Kidney (tissue), 22 donors: ENCODE measurements around the gene SNED1. TPM values are rescaled to one million over a fixed set of nuclear protein-coding genes. Genes with fewer than 3 reads are reported as not detected.

Source experiments
- DNase-seq, 5 donors: peaks; one replicate each; pipeline ENCODE4 v3.0.0-alpha.2; 2013 to 2020
- FAIRE-seq: peaks from 2 replicates; lab custom pipeline; 2012; peaks lifted over from hg19 to GRCh38; lab: Jason Lieb, UNC
- H3K27ac ChIP-seq, 2 donors: one replicate each; pipeline ENCODE4 v1.7.0; 2013; ENCODE audit warnings: low read depth in 2 of 2, low read length in 2 of 2, inconsistent platforms in 1 of 2
- H3K27me3 ChIP-seq: one replicate; pipeline ENCODE4 v1.7.1; 2013; ENCODE audit warnings: low read length, inconsistent platforms; ENCODE audit not compliant: control insufficient read depth, insufficient read depth
- H3K36me3 ChIP-seq, 3 donors: one replicate each; pipeline versions ENCODE4 v1.7.0 to v1.7.1; 2013; ENCODE audit warnings: low read length in 3 of 3, control low read depth in 1 of 3, inconsistent platforms in 1 of 3; ENCODE audit not compliant: insufficient read depth in 3 of 3, control insufficient read depth in 2 of 3
- H3K4me1 ChIP-seq, 3 donors: one replicate each; pipeline versions ENCODE4 v1.7.0 to v1.7.1; 2013; ENCODE audit warnings: low read length in 3 of 3, inconsistent platforms in 1 of 3, low read depth in 1 of 3; ENCODE audit not compliant: control insufficient read depth in 2 of 3, insufficient read depth in 2 of 3
- H3K4me3 ChIP-seq, 3 donors: one replicate each; pipeline versions ENCODE4 v1.7.0 to v1.8.1; 2013; ENCODE audit warnings: low read length in 3 of 3, control low read depth in 1 of 3, inconsistent platforms in 1 of 3
- H3K9ac ChIP-seq, 3 donors: one replicate each; pipeline versions ENCODE4 v1.7.0 to v1.7.1; 2013; ENCODE audit warnings: low read length in 3 of 3, control low read depth in 1 of 3, inconsistent platforms in 1 of 3
- H3K9me3 ChIP-seq, 3 donors: one replicate each; pipeline versions ENCODE4 v1.7.0 to v1.7.1; 2013; ENCODE audit warnings: low read length in 3 of 3, control low read depth in 1 of 3, inconsistent platforms in 1 of 3; ENCODE audit not compliant: control insufficient read depth in 2 of 3, insufficient read depth in 1 of 3
- intact Hi-C: fragments of 100-400 bp; cut with DNase I; formaldehyde crosslinking; loops from one replicate; pipeline ENCODE4 v1.11.1; 2022
- long read RNA-seq, 10 donors: library from polyadenylated mRNA in 1 of 10; unstranded in 1 of 10; transcript quantifications; one replicate each; pipeline ENCODE4 v2.0.0 and lab custom pipeline, GENCODE V29; 2021 to 2026
- polyA plus RNA-seq: library from polyadenylated mRNA; stranded (reverse); fragments of 350-450 nt; fragmentation: Illumina TruSeq; extraction: RNeasy Lipid Tissue Mini Kit (QIAGEN cat#74804); gene quantifications from one replicate; pipeline ENCODE4 v1.2.3, GENCODE V29; 2014; ENCODE audit warnings: low read depth, low replicate concordance; ENCODE audit not compliant: insufficient read depth
- total RNA-seq: library from RNA; stranded (reverse); fragmentation: NEBNext Ultra II Directional; extraction: Animal tissue kit (Norgen Biotek cat#: 25700); gene quantifications from one replicate; pipeline ENCODE4 v1.2.1, GENCODE V29; 2021
- TF ChIP-seq, protein P1 (sequence below): IDR thresholded peaks from 3 replicates; pipeline ENCODE4 v1.5.1; 2012; ENCODE audit warnings: mild to moderate bottlenecking, moderate library complexity, borderline replicate concordance; ENCODE audit not compliant: insufficient read depth; ENCODE audit errors: extremely low read depth
- donor health status: control.
- donor health status: control.
- donor health status: control.
- donor health status: control.
- donor health status: control.
- donor health status: DM: yes; HTN: yes; CAD: no.
- donor health status: Normal renal cell carcinoma (clear cell type).

Gene SNED1
- total RNA-seq, result 42.1 TPM
- polyA plus RNA-seq, result 3.0 TPM
- long read RNA-seq, donor 1, full-length matches to known transcripts, result 1 of 1 reads
- long read RNA-seq, donor 1, partial matches to known transcripts, result 0 of 1 reads
- long read RNA-seq, donor 1, other reads (novel, unspliced or antisense), result 0 of 1 reads
- long read RNA-seq, donor 2, result 0 reads
- long read RNA-seq, donor 3, partial matches to known transcripts, result 14 of 14 reads
- long read RNA-seq, donor 3, other reads (novel, unspliced or antisense), result 0 of 14 reads
- long read RNA-seq, donor 4, result 0 reads
- long read RNA-seq, donor 5, result 0 reads
- long read RNA-seq, donor 6, result 0 reads
- long read RNA-seq, donor 7, partial matches to known transcripts, result 12 of 31 reads
- long read RNA-seq, donor 7, other reads (novel, unspliced or antisense), result 19 of 31 reads
- long read RNA-seq, donor 8, result 0 reads
- long read RNA-seq, donor 9, result 0 reads
- long read RNA-seq, donor 10, result 0 reads

DNA sequence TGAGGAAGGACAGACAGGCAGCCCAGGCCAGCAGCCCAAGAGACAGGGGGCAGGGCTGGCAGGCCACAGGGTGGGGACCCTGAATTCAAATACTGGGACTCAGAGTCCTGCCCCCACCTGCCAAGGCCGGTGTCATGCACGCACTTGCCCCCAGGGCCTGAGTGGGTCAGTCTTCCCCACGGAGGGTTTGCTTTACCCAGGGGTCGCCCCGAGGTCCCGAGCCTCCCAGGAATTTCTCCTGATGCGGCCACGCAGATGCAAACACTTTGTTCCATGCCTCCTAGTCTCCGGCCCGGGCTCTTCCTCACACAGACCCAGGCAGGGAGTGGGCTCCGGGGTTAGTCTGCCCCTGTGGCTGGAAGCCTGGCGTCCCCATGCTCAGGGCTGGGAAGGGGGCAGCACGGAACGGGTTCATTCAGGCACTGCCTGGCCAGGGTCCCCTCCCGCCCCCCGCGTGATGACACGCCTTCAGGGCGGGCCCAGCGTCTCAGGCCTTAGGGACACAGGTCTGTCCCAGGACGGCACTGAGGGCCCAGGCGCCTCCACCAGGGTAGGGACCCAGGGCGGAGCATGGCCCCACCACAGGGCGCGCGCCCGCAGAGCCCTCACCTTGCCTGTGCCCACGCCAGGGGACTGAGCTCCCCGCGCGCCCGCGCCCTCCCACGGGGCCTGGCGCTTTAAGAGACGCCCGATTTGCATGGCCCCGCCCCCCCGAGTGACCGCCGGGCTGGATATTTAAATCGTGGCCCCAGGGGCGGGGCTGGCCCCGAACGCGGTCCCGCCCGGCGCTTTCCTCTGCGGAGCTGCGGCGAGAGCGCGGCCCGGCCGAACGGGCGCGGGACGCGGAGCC lies at the start of gene SNED1:
SNED1 (plus strand) TSS at position 763 of the 850 bp plus-strand sequence. CDS start 220 bp downstream, outside the sequence.
- intact Hi-C loops, result no loop called here
- no peak for FAIRE-seq
- H3K27ac ChIP-seq, result peak within 1 kb of the TSS; percentile 40 to 71

DNA sequence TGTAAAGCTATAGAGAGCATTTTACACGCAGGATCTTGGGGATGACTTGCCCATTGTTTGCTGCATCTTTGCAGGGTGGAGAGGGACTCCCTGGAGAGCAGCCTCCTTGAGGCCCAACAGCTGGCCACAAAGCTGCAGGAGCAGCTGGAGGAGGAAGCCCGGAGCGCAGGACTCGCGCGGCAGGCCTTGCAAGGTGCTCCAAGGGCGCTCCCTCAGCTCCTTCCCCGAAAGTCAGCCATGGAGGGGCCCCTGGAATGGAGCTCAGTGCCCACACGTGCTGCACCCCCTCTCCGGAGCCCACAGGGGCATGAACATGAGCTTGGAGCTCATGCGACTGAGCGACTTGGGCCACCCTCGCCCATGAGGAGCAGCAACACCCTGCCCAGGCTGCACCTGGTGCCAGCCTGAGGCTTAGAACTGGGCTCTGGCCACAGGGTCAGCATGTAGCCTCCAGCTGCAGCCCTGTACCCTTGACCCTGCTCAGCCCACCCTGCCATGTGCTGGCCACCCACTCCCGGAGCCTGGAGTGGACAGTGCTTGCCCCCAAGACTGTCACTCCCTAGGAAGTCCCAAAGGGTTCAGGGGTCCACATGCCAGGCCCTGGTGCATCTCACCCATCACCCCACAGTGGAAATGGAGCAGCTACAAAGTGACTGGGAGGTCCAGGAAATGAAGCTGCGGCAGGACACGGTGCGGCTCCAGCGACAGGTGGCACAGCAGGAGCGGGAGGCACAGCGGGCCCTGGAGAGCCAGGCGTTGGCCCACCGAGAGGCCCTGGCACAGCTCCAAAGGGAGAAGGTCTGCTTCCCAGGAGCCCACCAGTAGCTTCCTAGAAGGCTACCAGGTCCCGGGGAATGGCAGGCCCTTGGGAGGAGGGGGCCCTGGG lies 49.3 kb upstream of the SNED1 start:
- peak in 3 of 5 donors; percentile 6 to 64 (median 25) for DNase-seq
- Histone ChIP-seq H3K9ac (no peak overlapping the region), H3K9me3 (no peaks in the 10 kb centered on the region), H3K4me3 (no peak overlapping the region), H3K36me3 (no peaks in the 10 kb centered on the region), H3K27me3 (no peaks in the 10 kb centered on the region), H3K4me1 (no peaks in the 10 kb centered on the region), H3K27ac (no peak overlapping the region)
- intact Hi-C loops, result no loop called here
- TF ChIP-seq, protein P1, sequence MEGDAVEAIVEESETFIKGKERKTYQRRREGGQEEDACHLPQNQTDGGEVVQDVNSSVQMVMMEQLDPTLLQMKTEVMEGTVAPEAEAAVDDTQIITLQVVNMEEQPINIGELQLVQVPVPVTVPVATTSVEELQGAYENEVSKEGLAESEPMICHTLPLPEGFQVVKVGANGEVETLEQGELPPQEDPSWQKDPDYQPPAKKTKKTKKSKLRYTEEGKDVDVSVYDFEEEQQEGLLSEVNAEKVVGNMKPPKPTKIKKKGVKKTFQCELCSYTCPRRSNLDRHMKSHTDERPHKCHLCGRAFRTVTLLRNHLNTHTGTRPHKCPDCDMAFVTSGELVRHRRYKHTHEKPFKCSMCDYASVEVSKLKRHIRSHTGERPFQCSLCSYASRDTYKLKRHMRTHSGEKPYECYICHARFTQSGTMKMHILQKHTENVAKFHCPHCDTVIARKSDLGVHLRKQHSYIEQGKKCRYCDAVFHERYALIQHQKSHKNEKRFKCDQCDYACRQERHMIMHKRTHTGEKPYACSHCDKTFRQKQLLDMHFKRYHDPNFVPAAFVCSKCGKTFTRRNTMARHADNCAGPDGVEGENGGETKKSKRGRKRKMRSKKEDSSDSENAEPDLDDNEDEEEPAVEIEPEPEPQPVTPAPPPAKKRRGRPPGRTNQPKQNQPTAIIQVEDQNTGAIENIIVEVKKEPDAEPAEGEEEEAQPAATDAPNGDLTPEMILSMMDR, result no peak
- FAIRE-seq, result no peak

More for the DNA sequence above, at the start of gene SNED1:
- no peaks in the 10 kb centered on the region for H3K9me3 ChIP-seq
- peak within 1 kb of the TSS; percentile 6 to 59 (median 42) for H3K4me3 ChIP-seq
- H3K4me1 ChIP-seq, result peaks cover 0 to 28% (median 8%) of the 10 kb centered on the region in 3 donors
- H3K36me3 ChIP-seq, result no peaks in the 10 kb centered on the region
- TF ChIP-seq, protein P1, result no peak
- H3K9ac ChIP-seq, result peak within 1 kb of the TSS in 1 of 3 donors; percentile 46
- no peaks in the 10 kb centered on the region for H3K27me3 ChIP-seq
- DNase-seq, result peak; percentile 88 to 96 (median 90)
